Liver (tissue), 9 donors: ENCODE measurements around the gene SMAD7. TPM values are rescaled to one million over a fixed set of nuclear protein-coding genes. Genes with fewer than 3 reads are reported as not detected.

Experiments used
- DNase-seq: peaks from one replicate; pipeline ENCODE4 v3.0.0-alpha.2; 2017; ENCODE audit warnings: low spot score
- H3K27ac ChIP-seq, 2 donors: one replicate each; pipeline ENCODE4 v1.7.0; 2013; ENCODE audit warnings: inconsistent platforms in 2 of 2, low read length in 2 of 2, control low read depth in 1 of 2, low read depth in 1 of 2, mild to moderate bottlenecking in 1 of 2
- H3K27me3 ChIP-seq, 4 donors: one replicate each; pipeline versions ENCODE4 v1.6.1 to v1.7.0; 2013; ENCODE audit warnings: low read length in 3 of 4, inconsistent platforms in 1 of 4, mild to moderate bottlenecking in 1 of 4, moderate library complexity in 1 of 4; ENCODE audit not compliant: control insufficient read depth in 4 of 4, insufficient read depth in 4 of 4
- H3K36me3 ChIP-seq, 4 donors: one replicate each; pipeline versions ENCODE4 v1.6.1 to v1.7.0; 2013; ENCODE audit warnings: low read length in 3 of 4, mild to moderate bottlenecking in 3 of 4, low read depth in 1 of 4, moderate library complexity in 1 of 4; ENCODE audit not compliant: control insufficient read depth in 4 of 4, insufficient read depth in 3 of 4
- H3K4me1 ChIP-seq, 4 donors: one replicate each; pipeline versions ENCODE4 v1.6.1 to v1.7.0; 2013; ENCODE audit warnings: low read length in 3 of 4, mild to moderate bottlenecking in 3 of 4, moderate library complexity in 1 of 4; ENCODE audit not compliant: control insufficient read depth in 4 of 4, insufficient read depth in 4 of 4
- H3K4me3 ChIP-seq, 3 donors: one replicate each; pipeline versions ENCODE4 v1.6.1 to v1.7.0; 2013; ENCODE audit warnings: low read length in 3 of 3, control low read depth in 1 of 3, low read depth in 1 of 3, mild to moderate bottlenecking in 1 of 3
- H3K9ac ChIP-seq, 2 donors: one replicate each; pipeline ENCODE4 v1.7.0; 2013; ENCODE audit warnings: low read length in 2 of 2, mild to moderate bottlenecking in 2 of 2, moderate library complexity in 2 of 2, control low read depth in 1 of 2, low read depth in 1 of 2
- H3K9me3 ChIP-seq, 4 donors: one replicate each; pipeline versions ENCODE4 v1.6.1 to v1.7.0; 2013; ENCODE audit warnings: low read length in 3 of 4; ENCODE audit not compliant: control insufficient read depth in 4 of 4
- CTCF ChIP-seq: fragments of 150-350 bp; IDR thresholded peaks from 2 replicates; pipeline ENCODE4 v1.5.1; 2017; ENCODE audit warnings: improper control_type of control experiment, low read depth, low read length; ENCODE audit not compliant: missing input control
- EGR1 ChIP-seq, 2 donors: IDR thresholded peaks; 2 replicates each; pipeline ENCODE4 v1.6.1; 2016 to 2018; ENCODE audit warnings: antibody characterized with exemption in 2 of 2, low read depth in 2 of 2
- FOXA1 ChIP-seq: IDR thresholded peaks from 2 replicates; pipeline ENCODE4 v1.6.1; 2016; ENCODE audit warnings: antibody characterized with exemption
- FOXA2 ChIP-seq: IDR thresholded peaks from 2 replicates; pipeline ENCODE4 v1.6.1; 2016; ENCODE audit warnings: antibody characterized with exemption
- GABPA ChIP-seq, 2 donors: IDR thresholded peaks in 1 of 2; conservative IDR thresholded peaks in 1 of 2; 2 replicates each; pipeline ENCODE4 v1.6.1; 2016; ENCODE audit warnings: antibody characterized with exemption in 2 of 2, mild to moderate bottlenecking in 1 of 2, moderate library complexity in 1 of 2
- HNF4G ChIP-seq: IDR thresholded peaks from 2 replicates; pipeline ENCODE4 v1.6.1; 2016; ENCODE audit warnings: antibody characterized with exemption
- NR2F2 ChIP-seq: IDR thresholded peaks from 2 replicates; pipeline ENCODE4 v1.6.1; 2016; ENCODE audit warnings: antibody characterized with exemption
- RXRA ChIP-seq, 2 donors: IDR thresholded peaks; 2 replicates each; pipeline ENCODE4 v1.6.1; 2017 to 2018; ENCODE audit warnings: antibody characterized with exemption in 2 of 2, mild to moderate bottlenecking in 1 of 2
- SP1 ChIP-seq: IDR thresholded peaks from 2 replicates; pipeline ENCODE4 v1.6.1; 2018; ENCODE audit warnings: antibody characterized with exemption, mild to moderate bottlenecking
- YY1 ChIP-seq: IDR thresholded peaks from 2 replicates; pipeline ENCODE4 v1.6.1; 2016; ENCODE audit warnings: antibody characterized with exemption, mild to moderate bottlenecking
- WGBS: extraction: QIAGEN DNeasy Blood & Tissue Kit; methylation state at CpG from one replicate; pipeline ENCODE4 v1.1.7; 2013; 5-methylcytosine and 5-hydroxymethylcytosine counted together
- polyA plus RNA-seq, 2 donors: library from polyadenylated mRNA; stranded (reverse) in 1 of 2; unstranded in 1 of 2; fragments of 200-250 nt in 1 of 2; fragments of >200 nt in 1 of 2; fragmentation: Nextera tagmentation in 1 of 2; extraction: Ambion mirVana in 1 of 2; gene quantifications; one replicate each; pipeline versions ENCODE4 v1.2.1 to v1.2.3, GENCODE V29; 2013 to 2015
- total RNA-seq, 2 donors: library from RNA; depleted of rRNA; stranded (reverse); fragments of >200 nt; gene quantifications; one replicate each; pipeline ENCODE4 v1.2.3, GENCODE V29; 2014
- donor health status: healthy.
- donor health status: healthy.
- donor health status: healthy.
- donor health status: healthy.
- donor health status: healthy.

Gene SMAD7
- total and polyA plus RNA-seq, 4 donors = 3.2 to 11.8 (median 10.1) TPM

- H3K27me3 ChIP-seq = no peaks in the 10 kb centered on the region
- peak in 1 of 2 donors; percentile 45 for TF ChIP-seq RXRA (IDR thresholded peaks at IDR 0.05)
- TF ChIP-seq FOXA1 = no peak
- TF ChIP-seq CTCF = no peak
- TF ChIP-seq NR2F2 = peak; percentile 81
- TF ChIP-seq GABPA (IDR thresholded peaks at IDR 0.05 in 1 of 2, conservative IDR thresholded peaks at IDR 0.05 in 1 of 2) = no peak
- TF ChIP-seq FOXA2 = no peak
- TF ChIP-seq HNF4G = no peak
- H3K9me3 ChIP-seq = no peaks in the 10 kb centered on the region
- no peak for DNase-seq
- no peak overlapping the region for H3K9ac ChIP-seq
- no peak overlapping the region for H3K27ac ChIP-seq
- peaks cover 0 to 6% (median 3%) of the 10 kb centered on the region in 4 donors for H3K4me1 ChIP-seq
- H3K4me3 ChIP-seq = no peak overlapping the region
- WGBS = 81% methylated on average over 11 of the region's 11 CpGs
- no peaks in the 10 kb centered on the region for H3K36me3 ChIP-seq
Observed at GRCh38 chr18:48979944-48980890, 29.5 kb upstream of the SMAD7 start.

- Histone ChIP-seq H3K9ac (no peak overlapping the region), H3K27ac (no peak overlapping the region), H3K36me3 (no peaks in the 10 kb centered on the region), H3K4me3 (no peak overlapping the region), H3K9me3 (no peaks in the 10 kb centered on the region), H3K4me1 (peaks cover 0 to 8% (median 3%) of the 10 kb centered on the region in 4 donors), H3K27me3 (no peaks in the 10 kb centered on the region)
- WGBS = 97% methylated on average over 9 of the region's 9 CpGs
- TF ChIP-seq NR2F2 = no peak
- no peak for DNase-seq
Observed at GRCh38 chr18:48977914-48978313, 27.1 kb upstream of the SMAD7 start.

GRCh38 chr18:48975817-48976649 is 25.3 kb upstream of the SMAD7 start:
- H3K9ac ChIP-seq = peak overlapping the region in 1 of 2 donors; percentile 66
- TF ChIP-seq NR2F2 (no peak), YY1 (no peak), FOXA1 (no peak), SP1 (no peak), FOXA2 (no peak), EGR1 (IDR thresholded peaks at IDR 0.05; ENCODE audit: low read depth in 2 of 2) (no peak)
- peaks cover 0 to 8% (median 3%) of the 10 kb centered on the region in 4 donors for H3K4me1 ChIP-seq
- H3K36me3 ChIP-seq = no peaks in the 10 kb centered on the region
- peak; percentile 49 for DNase-seq
- H3K9me3 ChIP-seq = no peaks in the 10 kb centered on the region
- WGBS = 2% methylated on average over 119 of the region's 119 CpGs
- H3K27me3 ChIP-seq = no peaks in the 10 kb centered on the region
- H3K27ac ChIP-seq = peak overlapping the region; percentile 71 to 76
- peak overlapping the region; percentile 54 to 82 (median 73) for H3K4me3 ChIP-seq
